HepG2 (cell line): Measurements from ENCODE around the gene PLCB1. TPM values are rescaled to one million over a fixed set of nuclear protein-coding genes. Genes with fewer than 3 reads are reported as not detected.

Source experiments
- ATAC-seq: fragments of 200-7000 bp; cut with Tn5 transposase; 3 replicates; pipeline ENCODE4 v1.9.1; 2020; ENCODE audit warnings: mild to moderate bottlenecking, moderate library complexity
- BruUV-seq: library from RNA; stranded (reverse); fragments of 400-500 nt; replicated peaks from 2 replicates; lab custom pipeline; 2021; lab: Mats Ljungman, UMichigan
- CTCF ChIA-PET: fragments of 300-600 bp; formaldehyde crosslinking; extraction: SDS; loops from one replicate; lab custom pipeline; 2021; ENCODE audit warnings: low total read pairs, inconsistent platforms, low intra/inter-chr PET ratio; lab: Yijun Ruan, JAX
- POLR2A ChIA-PET: fragments of 350-600 bp; sonication (Branson Sonifier 250); formaldehyde crosslinking; loops from one replicate; lab custom pipeline; 2020; ENCODE audit warnings: antibody characterized with exemption, inconsistent platforms; lab: Yijun Ruan, JAX
- DNase-seq: peaks from one replicate; pipeline ENCODE4 v3.0.0-alpha.2; 2015; ENCODE audit warnings: low spot score
- FAIRE-seq: peaks from 3 replicates; lab custom pipeline; 2011; peaks lifted over from hg19 to GRCh38; lab: Jason Lieb, UNC
- H2AFZ ChIP-seq: one replicate; pipeline ENCODE4 v1.6.1; 2011; ENCODE audit warnings: low read length, inconsistent platforms
- H3K27ac ChIP-seq: fragments of 300-600 bp; 3 replicates; pipeline ENCODE4 v1.8.0; 2011; ENCODE audit warnings: mixed run types, mild to moderate bottlenecking, mixed read lengths, low read length, inconsistent platforms; ENCODE audit not compliant: insufficient read depth; ENCODE audit errors: extremely low read length
- H3K27me3 ChIP-seq, 2 experiments: fragments of 200-600 bp in 1 of 2; 2 replicates in 1 of 2; 3 replicates in 1 of 2; pipeline versions ENCODE4 v1.6.0 to v1.8.0; 2011; ENCODE audit warnings: low read length in 2 of 2, mild to moderate bottlenecking in 2 of 2, moderate library complexity in 2 of 2, inconsistent platforms in 1 of 2; ENCODE audit not compliant: insufficient read depth in 2 of 2, control insufficient read depth in 1 of 2
- H3K36me3 ChIP-seq, 2 experiments: fragments of 200-600 bp in 1 of 2; replicated peaks in 1 of 2; 2 replicates in 1 of 2; 3 replicates in 1 of 2; pipeline versions ENCODE4 v1.5.1 to v1.8.0; 2011; ENCODE audit warnings: low read length in 2 of 2, inconsistent platforms in 1 of 2; ENCODE audit not compliant: insufficient read depth in 2 of 2, control insufficient read depth in 1 of 2
- H3K4me1 ChIP-seq: 2 replicates; pipeline ENCODE4 v1.5.1; 2012; ENCODE audit warnings: low read length, inconsistent platforms; ENCODE audit not compliant: insufficient read depth
- H3K4me2 ChIP-seq: 2 replicates; pipeline ENCODE4 v1.6.0; 2011; ENCODE audit warnings: low read depth, low read length, inconsistent platforms
- H3K4me3 ChIP-seq, 3 experiments: fragments of 200-600 bp in 1 of 3; sonication (generic), shearing (Covaris generic) in 1 of 3; replicated peaks in 1 of 3; 2 replicates each; pipeline ENCODE4 v1.5.1; 2011 to 2016; ENCODE audit warnings: low read length in 3 of 3, inconsistent platforms in 2 of 3, low read depth in 2 of 3, mild to moderate bottlenecking in 2 of 3, control low read depth in 1 of 3, mixed read lengths in 1 of 3; ENCODE audit not compliant: insufficient read depth in 1 of 3
- H3K79me2 ChIP-seq: one replicate; pipeline ENCODE4 v1.6.1; 2011; ENCODE audit warnings: low read length, inconsistent platforms; ENCODE audit not compliant: insufficient read depth
- H3K9ac ChIP-seq: 2 replicates; pipeline ENCODE4 v1.6.0; 2011; ENCODE audit warnings: mild to moderate bottlenecking, low read depth, low read length, inconsistent platforms; ENCODE audit not compliant: insufficient read depth
- H3K9me3 ChIP-seq: 2 replicates; pipeline ENCODE4 v1.5.1; 2012; ENCODE audit warnings: mild to moderate bottlenecking, low read length
- H4K20me1 ChIP-seq: 2 replicates; pipeline ENCODE4 v1.6.0; 2011; ENCODE audit warnings: inconsistent platforms, mild to moderate bottlenecking, low read length, moderate library complexity; ENCODE audit not compliant: insufficient read depth
- DMAP1 ChIP-seq: IDR thresholded peaks from 2 replicates; pipeline ENCODE4 v1.6.1; 2016
- HDAC1 ChIP-seq: sonication (generic); formaldehyde crosslinking; IDR thresholded peaks from 2 replicates; pipeline ENCODE4 v1.5.1; 2020; ENCODE audit warnings: mild to moderate bottlenecking, missing genetic modification reagents
- HHEX ChIP-seq: IDR thresholded peaks from 2 replicates; pipeline ENCODE4 v1.6.1; 2016; ENCODE audit warnings: control low read depth
- HMGXB3 ChIP-seq: sonication (generic); formaldehyde crosslinking; IDR thresholded peaks from 2 replicates; pipeline ENCODE4 v1.4.0; 2020; ENCODE audit warnings: missing genetic modification reagents, borderline replicate concordance
- MIER2 ChIP-seq: IDR thresholded peaks from 2 replicates; pipeline ENCODE4 v1.6.1; 2016; ENCODE audit warnings: missing biosample characterization, missing genetic modification reagents
- SETDB1 ChIP-seq: sonication (generic); formaldehyde crosslinking; IDR thresholded peaks from 2 replicates; pipeline ENCODE4 v1.5.1; 2020; ENCODE audit warnings: missing genetic modification reagents, mild to moderate bottlenecking, borderline replicate concordance
- SRSF9 ChIP-seq: fragments of 200-400 bp; formaldehyde crosslinking; IDR thresholded peaks from 2 replicates; pipeline ENCODE4 v1.6.1; 2018; ENCODE audit warnings: borderline replicate concordance, mild to moderate bottlenecking, low read depth, low read length; ENCODE audit not compliant: insufficient read depth, poor library complexity, severe bottlenecking
- ZFP37 ChIP-seq: sonication (generic); formaldehyde crosslinking; IDR thresholded peaks from 2 replicates; pipeline ENCODE4 v1.4.0; 2020; ENCODE audit warnings: missing genetic modification reagents, borderline replicate concordance
- ZNF878 ChIP-seq: sonication (generic); formaldehyde crosslinking; IDR thresholded peaks from 2 replicates; pipeline ENCODE4 v1.8.1; 2023; ENCODE audit warnings: mild to moderate bottlenecking, missing genetic modification reagents, moderate library complexity
- WGBS: methylation state at CpG from one replicate; pipeline ENCODE4 v1.1.6; 2017; ENCODE audit warnings: low lambda C conversion rate; 5-methylcytosine and 5-hydroxymethylcytosine counted together
- in situ Hi-C: cut with HindIII; loops from 2 replicates; pipeline ENCODE4 v1.10.0; 2017; ENCODE audit warnings: low pct_unique_long_range_greater_than_20kb; ENCODE audit not compliant: extremely low pct_ligation_motif_present
- intact Hi-C: fragments of 100-400 bp; cut with micrococcal nuclease; formaldehyde crosslinking; loops from one replicate; pipeline ENCODE4 v1.10.0; 2022; ENCODE audit not compliant: unreplicated experiment
- polyA plus RNA-seq, 8 experiments: library from polyadenylated mRNA; depleted of rRNA in 3 of 8; stranded (reverse) in 7 of 8; unstranded in 1 of 8; fragments of >200 nt; fragmentation: Illumina TruSeq in 4 of 8; extraction: Trizol in 4 of 8; gene quantifications; 2 replicates each; pipeline versions ENCODE4 v1.2.1 to v1.2.3, GENCODE V29; 2011 to 2016; ENCODE audit warnings: low read depth in 4 of 8, missing spikeins in 1 of 8, mixed read lengths in 1 of 8; ENCODE audit not compliant: insufficient read depth in 1 of 8
- total RNA-seq, 5 experiments: library from RNA; depleted of rRNA; stranded (reverse); fragments of >200 nt; fragmentation: Illumina TruSeq; extraction: Trizol; gene quantifications; 2 replicates each; pipeline ENCODE4 v1.2.3, GENCODE V29; 2016; ENCODE audit warnings: low read depth in 1 of 5
- TF ChIP-seq, protein P1 (sequence below): sonication (generic); formaldehyde crosslinking; IDR thresholded peaks from 2 replicates; pipeline ENCODE4 v1.4.0; 2020; ENCODE audit warnings: missing genetic modification reagents, mild to moderate bottlenecking, borderline replicate concordance

PLCB1 gene
- total and polyA plus RNA-seq, 2 of the 13 experiments (the other 11 are each of a cell fraction or from before 2014, with no cell fraction given): 42.4 to 55.9 TPM

DNA sequence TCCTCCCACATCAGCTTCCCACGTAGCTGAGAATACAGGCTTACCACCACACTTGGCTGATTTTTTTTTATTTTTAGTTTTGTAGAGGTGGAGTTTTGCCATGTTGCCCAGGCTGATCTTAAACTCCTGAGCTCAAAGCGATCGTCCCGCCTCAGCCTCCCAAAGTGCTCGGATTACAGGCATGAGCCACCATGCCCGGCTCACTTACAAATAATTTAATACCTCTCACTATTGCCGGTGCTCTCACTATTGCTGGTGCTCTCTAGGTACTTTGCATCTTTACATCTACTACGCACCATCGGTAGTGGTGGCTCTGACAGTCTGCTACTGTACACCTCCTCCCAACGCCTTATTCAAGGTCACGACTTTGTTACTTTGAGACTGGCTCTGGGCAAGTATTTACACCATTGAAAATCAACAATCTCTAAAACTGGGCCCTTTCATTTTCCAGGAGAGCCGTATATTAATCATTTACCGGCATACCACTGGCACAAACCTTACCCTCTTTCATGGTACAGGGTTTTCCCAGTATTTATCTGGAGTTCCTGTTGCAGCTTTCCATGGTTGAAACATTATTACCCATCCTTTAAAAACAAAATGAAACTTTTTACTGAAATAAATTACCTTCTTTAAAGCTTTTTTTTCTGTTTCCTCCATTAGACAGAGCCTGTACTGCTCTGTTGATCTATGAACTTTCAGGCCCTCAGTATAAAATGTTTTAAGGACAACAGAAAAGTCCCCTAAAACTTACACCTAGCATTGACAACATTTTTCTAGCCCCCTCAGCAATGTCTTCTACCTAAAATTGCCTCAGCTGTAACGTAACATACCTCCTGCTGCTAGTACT, 677.3 kb downstream of the PLCB1 start:
- Histone ChIP-seq H3K79me2 (no peaks in the 10 kb centered on the region), H4K20me1 (no peaks in the 10 kb centered on the region), H3K9me3 (no peaks in the 10 kb centered on the region), H3K36me3 (no peaks in the 10 kb centered on the region; a peak in 2 of 5 replicates), H3K4me1 (peaks cover 59% of the 10 kb centered on the region), H2AFZ (no peak overlapping the region), H3K4me3 (peak overlapping the region in 2 of 3 experiments; percentile 9 to 34; a peak in 1 of 6 replicates), H3K4me2 (peak overlapping the region; percentile 59), H3K27ac (peak overlapping the region; percentile 74), H3K9ac (peak overlapping the region; percentile 14; the same call in 1 of the 2 replicates), H3K27me3 (no peaks in the 10 kb centered on the region)
- FAIRE-seq (peak; percentile 71), DNase-seq (peak; percentile 95), ATAC-seq (peak; percentile 98)
- in situ Hi-C loops: no loop called here
- CTCF ChIA-PET: no interaction called here
- no TSS peak for BruUV-seq
- intact Hi-C loops: loop anchor here (1.0 kb wide), 2 partner anchors 19 to 44 kb away; no protein-coding TSS in a partner anchor
- POLR2A ChIA-PET: interaction anchor here (1.7 kb wide), 1 partner anchor 28 kb away, joined by 3 read pairs; no protein-coding TSS in a partner anchor
- WGBS: 31% methylated on average over 14 of the region's 14 CpGs
- TF ChIP-seq ZFP37 (no peak; the same call in 1 of the 2 replicates), DMAP1 (CRISPR knock-in tag) (peak; percentile 64; the same call in 1 of the 2 replicates), SETDB1 (CRISPR knock-in tag) (0 out of 2 replicates have a peak, but pooled peaks have one; percentile 67), HDAC1 (no peak), SRSF9 (no peak), HMGXB3 (CRISPR knock-in tag) (no peak; the same call in 1 of the 2 replicates), MIER2 (CRISPR knock-in tag) (0 out of 2 replicates have a peak, but pooled peaks have one; percentile 44), ZNF878 (CRISPR knock-in tag) (0 out of 2 replicates have a peak, but pooled peaks have one; percentile 64), HHEX (CRISPR knock-in tag) (no peak)
- TF ChIP-seq, protein P1, sequence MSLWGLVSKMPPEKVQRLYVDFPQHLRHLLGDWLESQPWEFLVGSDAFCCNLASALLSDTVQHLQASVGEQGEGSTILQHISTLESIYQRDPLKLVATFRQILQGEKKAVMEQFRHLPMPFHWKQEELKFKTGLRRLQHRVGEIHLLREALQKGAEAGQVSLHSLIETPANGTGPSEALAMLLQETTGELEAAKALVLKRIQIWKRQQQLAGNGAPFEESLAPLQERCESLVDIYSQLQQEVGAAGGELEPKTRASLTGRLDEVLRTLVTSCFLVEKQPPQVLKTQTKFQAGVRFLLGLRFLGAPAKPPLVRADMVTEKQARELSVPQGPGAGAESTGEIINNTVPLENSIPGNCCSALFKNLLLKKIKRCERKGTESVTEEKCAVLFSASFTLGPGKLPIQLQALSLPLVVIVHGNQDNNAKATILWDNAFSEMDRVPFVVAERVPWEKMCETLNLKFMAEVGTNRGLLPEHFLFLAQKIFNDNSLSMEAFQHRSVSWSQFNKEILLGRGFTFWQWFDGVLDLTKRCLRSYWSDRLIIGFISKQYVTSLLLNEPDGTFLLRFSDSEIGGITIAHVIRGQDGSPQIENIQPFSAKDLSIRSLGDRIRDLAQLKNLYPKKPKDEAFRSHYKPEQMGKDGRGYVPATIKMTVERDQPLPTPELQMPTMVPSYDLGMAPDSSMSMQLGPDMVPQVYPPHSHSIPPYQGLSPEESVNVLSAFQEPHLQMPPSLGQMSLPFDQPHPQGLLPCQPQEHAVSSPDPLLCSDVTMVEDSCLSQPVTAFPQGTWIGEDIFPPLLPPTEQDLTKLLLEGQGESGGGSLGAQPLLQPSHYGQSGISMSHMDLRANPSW: no peak
